RWPE2 (cell line): Measurements from ENCODE around the gene SOCS1.
A peak's percentile ranks its signal among the peaks of the same experiment; 100 is the strongest.
"Not testable (repeated sequence)": the region's sequence is repeated elsewhere in the genome, so short reads cannot be mapped to it uniquely, and the experiment has no call there.

Experiments used
- ATAC-seq: fragments of 200-7000 bp; cut with Tn5 transposase; 3 replicates; pipeline ENCODE4 v1.9.1; 2021; ENCODE audit warnings: low read depth
- DNase-seq: peaks from one replicate; pipeline ENCODE4 v3.0.0-alpha.2; 2020; ENCODE audit warnings: low spot score
- H3K27ac ChIP-seq: fragments of 450-650 bp; 2 replicates; pipeline ENCODE4 v1.5.1; 2017; ENCODE audit warnings: mild to moderate bottlenecking; ENCODE audit not compliant: poor library complexity, severe bottlenecking
- H3K27me3 ChIP-seq: fragments of 250-450 bp; sonication (Bioruptor Pico); 2 replicates; pipeline ENCODE4 v1.5.1; 2021; ENCODE audit warnings: mild to moderate bottlenecking, moderate library complexity; ENCODE audit not compliant: insufficient read depth, poor library complexity, severe bottlenecking
- H3K36me3 ChIP-seq: fragments of 250-450 bp; sonication (Bioruptor Pico); 2 replicates; pipeline ENCODE4 v1.5.1; 2020; ENCODE audit warnings: low read depth, mild to moderate bottlenecking, moderate library complexity
- H3K4me1 ChIP-seq: fragments of 250-450 bp; sonication (Bioruptor Pico); 2 replicates; pipeline ENCODE4 v1.5.1; 2021; ENCODE audit warnings: mild to moderate bottlenecking, moderate library complexity; ENCODE audit not compliant: insufficient read depth, poor library complexity, severe bottlenecking
- H3K4me3 ChIP-seq: fragments of 250-450 bp; sonication (Bioruptor Pico); 2 replicates; pipeline ENCODE4 v1.5.1; 2021; ENCODE audit warnings: mild to moderate bottlenecking, moderate library complexity; ENCODE audit not compliant: severe bottlenecking
- H3K9me3 ChIP-seq: fragments of 250-450 bp; sonication (Bioruptor Pico); 2 replicates; pipeline ENCODE4 v1.5.1; 2021; ENCODE audit warnings: mild to moderate bottlenecking, moderate library complexity; ENCODE audit not compliant: severe bottlenecking
- CTCF ChIP-seq: fragments of 450-650 bp; IDR thresholded peaks from one replicate; pipeline ENCODE4 v1.5.1; 2017; ENCODE audit warnings: mild to moderate bottlenecking, moderate library complexity; ENCODE audit not compliant: poor library complexity, severe bottlenecking

Gene SOCS1

DNA sequence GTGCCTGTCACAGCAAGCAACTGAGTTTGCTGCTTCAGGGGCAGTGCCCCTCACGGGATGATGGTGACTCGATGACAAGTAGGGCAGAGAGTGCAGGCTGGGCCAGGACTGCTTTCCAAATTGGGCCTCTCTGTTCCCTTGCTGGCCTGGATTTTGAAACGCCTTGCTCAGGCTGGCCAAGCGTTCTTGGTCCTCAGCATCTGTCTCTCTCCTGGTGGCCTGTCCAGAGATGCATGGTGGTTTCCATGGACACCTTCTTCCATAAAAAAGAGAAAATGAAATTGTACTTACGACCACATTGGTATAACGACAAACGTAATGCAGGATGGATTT lies 44.5 kb upstream of the SOCS1 start:
- H3K4me1 ChIP-seq: peaks cover 9% of the 10 kb centered on the region
- ATAC-seq: no peak
- H3K36me3 ChIP-seq: no peaks in the 10 kb centered on the region
- H3K27ac ChIP-seq: no peak overlapping the region
- H3K27me3 ChIP-seq: no peaks in the 10 kb centered on the region
- H3K4me3 ChIP-seq: no peak overlapping the region
- no peak for DNase-seq
- no peak for TF ChIP-seq CTCF
- no peaks in the 10 kb centered on the region for H3K9me3 ChIP-seq

GRCh38 chr16:11299865-11300559 lies 44.0 kb upstream of the SOCS1 start:
- Histone ChIP-seq H3K27ac (no peak overlapping the region), H3K4me3 (no peak overlapping the region), H3K27me3 (no peaks in the 10 kb centered on the region), H3K4me1 (peaks cover 9% of the 10 kb centered on the region), H3K9me3 (no peaks in the 10 kb centered on the region), H3K36me3 (no peaks in the 10 kb centered on the region)
- no peak for TF ChIP-seq CTCF
- no peak for DNase-seq
- no peak for ATAC-seq

- H3K9me3 ChIP-seq, H3K27me3 ChIP-seq, H3K4me1 ChIP-seq, DNase-seq, H3K27ac ChIP-seq, ATAC-seq, H3K4me3 ChIP-seq, H3K36me3 ChIP-seq: not testable (repeated sequence)
Observed at GRCh38 chr16:11298950-11299547, 43.0 kb upstream of the SOCS1 start.

GRCh38 chr16:11298143-11298900 lies 42.3 kb upstream of the SOCS1 start:
- H3K9me3 ChIP-seq: no peaks in the 10 kb centered on the region
- no peak overlapping the region for H3K27ac ChIP-seq
- ATAC-seq (no peak), DNase-seq (no peak)
- no peak overlapping the region for H3K4me3 ChIP-seq
- peaks cover 4% of the 10 kb centered on the region for H3K4me1 ChIP-seq
- TF ChIP-seq CTCF: no peak
- H3K36me3 ChIP-seq: no peaks in the 10 kb centered on the region
- no peaks in the 10 kb centered on the region for H3K27me3 ChIP-seq

GRCh38 chr16:11297492-11298142 lies 41.6 kb upstream of the SOCS1 start:
- peak; percentile 57 for ATAC-seq
- H3K4me3 ChIP-seq: no peak overlapping the region

More at GRCh38 chr16:11297492-11298142, 41.6 kb upstream of the SOCS1 start:
- TF ChIP-seq CTCF: no peak
- Histone ChIP-seq H3K36me3 (no peaks in the 10 kb centered on the region), H3K9me3 (no peaks in the 10 kb centered on the region), H3K27ac (no peak overlapping the region), H3K27me3 (no peaks in the 10 kb centered on the region), H3K4me1 (no peaks in the 10 kb centered on the region)
- DNase-seq: no peak
